K562 (cell line): ENCODE results near the gene SSTR5.

Source experiments
- ATF7 ChIP-seq: fragments of 450-650 bp; IDR thresholded peaks from 2 replicates; pipeline ENCODE4 v1.7.1; 2014; ENCODE audit warnings: mild to moderate bottlenecking, moderate library complexity
- EZH2 ChIP-seq: IDR thresholded peaks from 2 replicates; pipeline ENCODE4 v1.6.1; 2012; ENCODE audit warnings: low read depth, mild to moderate bottlenecking, inconsistent platforms, low read length, borderline replicate concordance
- GTF2F1 ChIP-seq: IDR thresholded peaks from 2 replicates; pipeline ENCODE4 v1.6.1; 2011; ENCODE audit warnings: low read depth, low read length, improper control_type of control experiment
- HNRNPUL1 ChIP-seq: fragments of 200-400 bp; formaldehyde crosslinking; IDR thresholded peaks from 2 replicates; pipeline ENCODE4 v1.6.1; 2017; ENCODE audit warnings: low read length
- MAZ ChIP-seq, 2 experiments: fragments of 450-650 bp in 1 of 2; sonication (generic) in 1 of 2; formaldehyde crosslinking; IDR thresholded peaks in 1 of 2; conservative IDR thresholded peaks in 1 of 2; 2 replicates each; pipeline versions ENCODE4 v1.4.0 to v1.5.0; 2020; ENCODE audit warnings: mild to moderate bottlenecking in 1 of 2, missing genetic modification reagents in 1 of 2
- POLR2A ChIP-seq: fragments of 450-650 bp; conservative IDR thresholded peaks from 2 replicates; pipeline ENCODE4 v1.6.1; 2016
- SMAD3 ChIP-seq: fragments of 450-650 bp; formaldehyde crosslinking; conservative IDR thresholded peaks from 2 replicates; pipeline ENCODE4 v1.4.0; 2020; ENCODE audit warnings: mild to moderate bottlenecking
- SP1 ChIP-seq: sonication (generic); formaldehyde crosslinking; IDR thresholded peaks from 2 replicates; pipeline ENCODE4 v1.8.1; 2022; ENCODE audit warnings: mild to moderate bottlenecking, missing genetic modification reagents
- TCF7L2 ChIP-seq: fragments of 150-350 bp; IDR thresholded peaks from 2 replicates; pipeline ENCODE4 v1.6.1; 2016; ENCODE audit warnings: low read depth, mild to moderate bottlenecking, low read length, moderate library complexity
- YY1 ChIP-seq, 3 experiments: IDR thresholded peaks; 2 replicates each; pipeline ENCODE4 v1.6.1; 2011; ENCODE audit warnings: low read length in 2 of 3, mild to moderate bottlenecking in 2 of 3, moderate library complexity in 2 of 3, borderline replicate concordance in 1 of 3, control low read depth in 1 of 3, low read depth in 1 of 3; ENCODE audit not compliant: insufficient read depth in 3 of 3, insufficient replicate concordance in 2 of 3, control insufficient read depth in 1 of 3, insufficient read length in 1 of 3; ENCODE audit errors: extremely low read depth in 1 of 3
- ZFX ChIP-seq: sonication (generic); formaldehyde crosslinking; IDR thresholded peaks from 2 replicates; pipeline ENCODE4 v1.8.0; 2022; ENCODE audit warnings: mild to moderate bottlenecking, missing genetic modification reagents, moderate library complexity
- ZNF121 ChIP-seq: sonication (generic); formaldehyde crosslinking; conservative IDR thresholded peaks from 2 replicates; pipeline ENCODE4 v1.8.0; 2022; ENCODE audit warnings: missing genetic modification reagents
- ZNF444 ChIP-seq: fragments of 250-450 bp; sonication (Bioruptor Pico); IDR thresholded peaks from 2 replicates; pipeline ENCODE4 v1.4.0; 2020; ENCODE audit warnings: mild to moderate bottlenecking, moderate library complexity
- TF ChIP-seq, protein P1 (sequence below), 3 experiments: fragments of 200-800 bp in 1 of 3; sonication (Bioruptor generic) in 1 of 3; sonication (generic) in 1 of 3; formaldehyde crosslinking in 1 of 3; IDR thresholded peaks; 2 replicates each; pipeline versions ENCODE4 v1.6.1 to v1.8.0; 2016 to 2022; ENCODE audit warnings: mild to moderate bottlenecking in 2 of 3, missing compliant biosample characterization in 2 of 3, missing genetic modification characterization in 2 of 3, missing genetic modification reagents in 1 of 3

DNA sequence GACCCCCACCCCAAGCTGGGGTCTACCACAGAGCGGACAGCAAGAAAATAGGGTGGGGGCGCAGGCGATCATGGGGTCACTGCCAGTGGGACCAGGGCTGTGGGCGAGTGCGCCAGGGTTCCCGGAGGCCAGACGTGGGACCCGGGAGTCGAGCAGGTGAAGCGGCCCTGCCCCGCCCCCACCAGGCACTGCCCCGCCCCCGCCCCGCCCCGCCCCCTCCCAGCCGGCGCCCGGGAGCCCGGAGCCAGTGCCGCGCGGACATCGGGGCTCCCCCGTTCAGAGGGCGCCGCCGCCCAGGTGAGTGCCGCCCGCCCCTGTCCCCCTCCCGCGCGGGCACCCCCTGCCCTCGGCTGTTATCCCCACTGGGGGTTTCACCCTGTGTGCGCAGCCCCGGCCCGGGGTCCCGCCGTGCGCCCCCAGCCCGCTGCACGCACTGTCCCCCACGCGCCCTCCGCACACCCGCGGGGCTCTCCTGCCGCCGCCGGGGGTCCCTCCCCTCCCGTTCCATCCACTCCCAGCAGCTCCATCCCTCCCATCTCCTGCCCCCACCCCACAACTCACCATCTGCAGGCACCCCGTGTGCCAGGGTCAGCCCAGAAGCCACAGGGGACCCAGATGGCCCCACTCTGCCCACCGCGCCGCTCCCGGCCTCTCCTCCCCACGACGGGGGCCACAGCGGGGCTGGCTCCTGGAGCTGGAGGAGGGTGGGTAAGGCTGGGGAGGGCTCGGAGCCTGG is at the start of gene SSTR5:
- no peak for TF ChIP-seq MAZ (CRISPR knock-in tag; conservative IDR thresholded peaks at IDR 0.05 in 1 of 2, IDR thresholded peaks at IDR 0.05 in 1 of 2)
- TF ChIP-seq GTF2F1: no peak
- TF ChIP-seq ZFX (CRISPR knock-in tag): no peak
- TF ChIP-seq, protein P1, sequence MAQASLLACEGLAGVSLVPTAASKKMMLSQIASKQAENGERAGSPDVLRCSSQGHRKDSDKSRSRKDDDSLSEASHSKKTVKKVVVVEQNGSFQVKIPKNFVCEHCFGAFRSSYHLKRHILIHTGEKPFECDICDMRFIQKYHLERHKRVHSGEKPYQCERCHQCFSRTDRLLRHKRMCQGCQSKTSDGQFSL (CRISPR knock-in tag; IDR thresholded peaks at IDR 0.05): no peak
- TF ChIP-seq, protein P1 (tag; IDR thresholded peaks at IDR 0.05): no peak
- TF ChIP-seq POLR2A: no peak
- TF ChIP-seq EZH2: no peak
- TF ChIP-seq SP1 (CRISPR knock-in tag): no peak
- no peak for TF ChIP-seq ZNF444
- TF ChIP-seq ZNF121 (CRISPR knock-in tag): no peak
- TF ChIP-seq HNRNPUL1: no peak
- TF ChIP-seq ATF7: no peak
- no peak for TF ChIP-seq TCF7L2
- TF ChIP-seq SMAD3 (CRISPR knock-in tag): no peak
- no peak for TF ChIP-seq YY1 (IDR thresholded peaks at IDR 0.05; ENCODE audit: borderline replicate concordance in 1 of 3, control insufficient read depth in 1 of 3, extremely low read depth in 1 of 3, insufficient read depth in 3 of 3, insufficient read length in 1 of 3, insufficient replicate concordance in 2 of 3, low read depth in 1 of 3, low read length in 2 of 3)
